COR-L47 (cell line): Measurements from ENCODE around the gene TNNI3.
A peak's percentile ranks its signal among the peaks of the same experiment; 100 is the strongest.
"Not testable (repeated sequence)": the region's sequence is repeated elsewhere in the genome, so short reads cannot be mapped to it uniquely, and the experiment has no call there.

Experiments used
- DNase-seq: peaks from one replicate; lab custom pipeline; 2025; lab: John Stamatoyannopoulos, UW

Gene TNNI3

DNA sequence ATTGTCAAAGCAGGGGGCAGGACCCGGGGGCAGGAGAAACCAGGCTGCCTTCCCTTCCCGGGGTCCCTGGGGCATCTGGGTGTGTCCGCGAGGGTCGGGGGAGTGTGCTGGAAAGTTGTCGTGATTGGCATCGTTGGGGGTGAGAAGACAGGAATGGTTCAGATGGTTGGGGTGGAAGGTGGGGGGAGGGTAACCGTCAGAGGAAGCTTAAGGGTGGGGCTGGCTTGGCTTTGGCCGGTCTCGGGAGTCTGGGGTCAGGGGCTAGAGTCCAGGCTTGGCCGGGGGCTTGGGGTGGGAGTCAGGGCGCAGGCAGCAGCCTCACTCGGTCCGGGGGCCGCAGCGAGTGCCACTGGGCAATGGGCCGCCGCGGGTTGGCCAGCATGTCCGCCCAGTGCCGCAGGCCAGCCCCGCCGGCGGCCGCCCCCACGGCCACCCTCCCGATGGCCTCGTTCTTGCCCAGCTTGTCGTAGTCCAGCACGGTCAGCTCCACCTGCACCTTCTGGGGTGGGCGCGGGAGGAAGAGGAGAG, 15.7 kb upstream of the TNNI3 start:
- DNase-seq: no peak

DNA sequence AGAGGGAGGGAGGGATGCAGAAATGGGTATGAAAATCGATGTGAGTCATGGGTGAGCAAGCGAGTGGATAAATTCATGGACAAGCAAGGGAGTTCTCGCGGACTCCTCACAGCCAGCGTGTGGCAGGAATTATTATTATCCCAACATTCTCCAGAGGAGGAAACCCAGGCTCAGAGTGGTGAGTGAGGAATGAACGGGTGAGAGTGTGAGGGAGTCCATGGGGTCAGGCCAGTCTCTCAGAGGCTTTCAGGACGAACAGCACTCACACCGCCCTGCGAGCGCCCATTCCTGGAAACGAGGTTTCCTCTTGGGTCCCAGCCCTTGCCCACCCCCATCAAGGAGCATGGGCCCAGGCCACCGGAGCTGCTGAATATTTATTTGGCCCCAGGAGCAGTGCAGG, 15.2 kb upstream of the TNNI3 start:
- no peak for DNase-seq

DNA sequence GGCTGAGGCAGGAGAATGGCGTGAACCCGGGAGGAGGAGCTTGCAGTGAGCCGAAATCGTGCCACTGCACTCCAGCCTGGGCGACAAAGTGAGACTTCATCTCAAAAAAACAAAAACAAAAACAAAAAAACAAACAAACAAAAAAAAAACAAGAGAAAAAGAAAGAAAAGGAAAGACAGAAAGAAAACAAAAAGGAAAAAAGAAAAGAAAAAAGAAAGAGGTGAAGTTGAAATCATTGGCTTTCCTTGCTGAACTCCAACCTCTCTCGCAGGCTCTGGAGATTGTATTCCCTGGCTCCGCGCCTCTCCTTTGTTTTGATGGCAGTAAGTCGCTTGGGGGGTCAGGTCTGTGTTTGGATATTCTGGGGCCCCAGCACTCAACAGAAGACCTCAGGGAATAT, 14.8 kb upstream of the TNNI3 start:
- DNase-seq: not testable (repeated sequence)

DNA sequence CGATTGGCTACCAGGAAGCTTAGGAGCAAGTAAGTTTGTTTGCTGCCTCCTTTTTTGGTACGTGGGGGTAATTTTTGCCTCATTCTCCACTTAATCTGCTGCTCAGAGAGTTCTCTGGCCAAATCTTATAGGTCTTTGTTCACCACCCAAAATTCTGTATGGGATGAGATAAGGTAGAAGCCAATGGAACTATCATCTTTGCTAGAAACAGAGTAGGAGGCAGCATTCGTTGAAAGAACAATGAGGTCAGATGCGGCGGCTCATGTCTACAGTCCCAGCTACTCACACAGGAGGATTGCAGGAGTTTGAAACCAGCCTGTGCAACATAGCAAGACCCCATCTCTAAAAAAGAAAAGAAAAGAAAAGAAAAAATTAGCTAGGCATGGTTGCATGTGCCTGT, 13.9 kb upstream of the TNNI3 start:
- no peak for DNase-seq

DNA sequence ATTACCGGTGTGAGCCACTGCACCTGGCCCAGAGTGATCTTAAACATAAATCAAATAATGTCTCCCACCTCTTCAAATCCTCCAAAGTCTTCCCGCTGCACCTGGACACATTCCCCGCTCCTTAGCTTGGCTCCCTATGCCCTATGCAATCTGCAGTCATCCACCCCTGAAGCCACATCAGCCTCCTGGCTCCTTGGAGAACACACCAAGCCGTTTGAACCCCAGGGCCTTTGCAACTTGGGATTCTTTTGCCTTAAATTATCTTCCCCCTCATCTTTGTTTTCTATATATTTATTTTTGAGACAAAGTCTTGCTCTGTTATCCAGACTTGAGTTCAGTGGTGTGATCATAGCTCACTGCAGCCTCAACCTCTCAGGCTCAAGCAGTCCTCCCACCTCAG, 11.6 kb upstream of the TNNI3 start:
- no peak for DNase-seq

DNA sequence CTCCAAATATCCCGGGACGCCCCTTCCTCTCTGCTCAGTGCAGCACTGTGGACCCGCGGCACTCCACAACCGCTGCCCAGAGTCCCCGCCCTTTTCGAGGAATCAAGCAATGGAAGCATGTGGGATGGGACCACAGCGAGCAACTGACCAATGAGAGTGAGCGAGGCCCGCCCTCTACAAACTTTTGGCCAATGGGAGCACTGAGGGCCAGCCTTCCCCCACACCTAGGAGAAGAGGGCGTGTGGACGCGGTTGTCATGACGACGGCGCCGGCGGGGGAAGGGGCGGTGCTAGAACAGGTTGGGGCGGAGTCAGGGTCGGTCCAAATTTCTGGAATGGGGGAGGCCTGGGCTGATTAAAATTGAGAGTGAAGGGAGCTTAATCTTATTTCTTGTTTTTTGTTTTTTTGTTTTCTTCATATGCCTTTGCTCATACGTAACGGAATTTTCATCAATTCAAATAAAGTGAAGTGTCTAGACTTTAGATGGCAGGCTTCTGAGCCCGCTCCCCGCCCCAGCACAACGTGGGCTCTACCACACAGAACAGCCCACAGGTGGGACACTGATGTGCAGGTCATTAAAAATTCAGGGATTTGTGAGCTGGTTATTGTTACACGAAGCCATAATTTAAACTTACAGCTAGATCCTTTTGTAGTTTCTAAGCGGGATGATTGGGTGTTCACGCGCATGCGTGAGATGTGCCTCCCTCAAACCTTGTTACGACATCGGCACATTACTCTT, 9.2 kb upstream of the TNNI3 start, which contains the start of gene DNAAF3:
DNAAF3 (minus strand) TSS at position 84 of the 739 bp plus-strand sequence. CDS start 200 bp downstream, outside the sequence.
- peak; percentile 93 for DNase-seq

DNA sequence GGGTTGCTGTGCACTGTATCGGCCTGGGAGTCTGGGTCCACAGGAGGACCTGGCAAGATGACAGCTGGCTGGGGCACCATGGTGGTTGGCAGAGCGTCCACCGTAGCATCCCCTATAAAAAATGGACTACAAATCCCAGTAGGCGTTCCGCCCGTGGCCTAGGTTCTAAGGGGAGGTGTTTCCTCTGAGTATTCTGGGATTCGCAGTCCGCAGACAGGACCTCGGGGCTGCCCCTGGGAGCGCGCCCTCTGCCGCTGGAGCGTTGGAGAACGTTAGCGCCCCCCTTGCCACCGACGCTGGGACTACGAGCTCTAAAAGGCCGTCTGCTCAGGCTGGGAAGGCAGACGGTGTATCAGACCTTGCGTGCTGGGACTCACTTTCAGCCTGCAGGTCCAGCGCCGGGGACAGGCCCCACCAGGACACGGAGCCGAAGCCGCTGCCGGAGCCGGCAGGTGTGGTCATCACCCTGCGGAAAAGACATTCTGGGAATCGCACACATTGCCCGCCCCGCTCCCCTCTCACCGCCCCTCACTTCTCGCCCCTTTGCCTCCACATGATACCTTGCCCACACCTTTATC, 8.5 kb upstream of the TNNI3 start:
- DNase-seq: peak; percentile 76

DNA sequence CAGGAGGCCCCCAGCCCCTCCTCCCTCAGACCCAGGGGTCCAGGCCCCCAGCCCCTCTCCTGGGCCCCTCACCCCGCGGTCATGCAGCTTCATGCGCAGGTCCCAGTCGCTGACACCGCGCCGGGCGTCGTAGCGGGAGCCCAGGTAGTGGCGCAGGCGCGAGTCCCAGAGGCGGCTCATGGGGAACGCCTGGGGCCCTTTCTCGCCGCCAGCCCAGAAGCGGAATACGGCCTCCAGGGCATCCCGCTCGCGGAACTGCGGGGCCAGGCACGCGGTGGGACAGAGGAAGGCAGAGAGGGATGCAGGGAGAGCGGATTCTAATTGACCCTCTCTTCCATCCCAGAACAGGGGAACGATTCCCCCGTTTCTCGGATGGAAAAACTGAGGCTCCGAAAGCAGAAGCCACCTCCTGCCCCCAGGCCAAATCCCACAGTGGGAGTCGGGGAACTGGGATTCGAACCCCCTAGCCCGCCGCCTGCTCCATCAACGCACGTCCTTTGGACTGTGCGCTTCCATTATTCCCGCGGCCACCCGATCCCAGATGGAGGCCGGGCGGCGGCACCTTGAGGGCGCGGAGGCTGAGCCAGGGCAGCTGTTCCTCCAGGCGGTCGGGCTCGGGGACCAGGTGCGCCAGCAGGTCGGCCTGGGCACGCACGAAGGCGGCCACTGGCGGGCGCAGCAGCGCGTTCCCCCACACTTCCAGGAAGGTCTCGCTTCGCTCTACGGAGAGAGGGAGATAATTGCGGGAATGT, 4.2 kb upstream of the TNNI3 start:
- no peak for DNase-seq

DNA sequence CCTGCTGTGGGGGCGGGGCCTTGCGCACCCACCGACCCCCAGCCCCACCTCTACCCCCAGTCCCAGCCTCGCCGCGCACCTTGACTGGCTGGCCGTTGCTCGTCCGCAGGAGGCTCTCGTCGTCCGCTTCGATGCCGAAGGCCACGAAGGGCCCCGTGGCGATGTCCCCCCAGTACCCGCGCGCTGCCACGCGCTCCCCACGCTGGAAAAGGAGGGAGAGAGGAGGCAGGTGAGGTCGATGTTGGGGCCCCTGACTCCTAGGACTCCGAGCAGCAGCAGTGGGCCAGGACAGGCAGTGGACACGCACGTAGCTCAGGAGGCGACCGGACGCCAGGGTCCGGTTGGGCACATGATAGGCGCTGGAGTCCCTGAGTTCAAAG, 3.4 kb upstream of the TNNI3 start:
- no peak for DNase-seq

DNA sequence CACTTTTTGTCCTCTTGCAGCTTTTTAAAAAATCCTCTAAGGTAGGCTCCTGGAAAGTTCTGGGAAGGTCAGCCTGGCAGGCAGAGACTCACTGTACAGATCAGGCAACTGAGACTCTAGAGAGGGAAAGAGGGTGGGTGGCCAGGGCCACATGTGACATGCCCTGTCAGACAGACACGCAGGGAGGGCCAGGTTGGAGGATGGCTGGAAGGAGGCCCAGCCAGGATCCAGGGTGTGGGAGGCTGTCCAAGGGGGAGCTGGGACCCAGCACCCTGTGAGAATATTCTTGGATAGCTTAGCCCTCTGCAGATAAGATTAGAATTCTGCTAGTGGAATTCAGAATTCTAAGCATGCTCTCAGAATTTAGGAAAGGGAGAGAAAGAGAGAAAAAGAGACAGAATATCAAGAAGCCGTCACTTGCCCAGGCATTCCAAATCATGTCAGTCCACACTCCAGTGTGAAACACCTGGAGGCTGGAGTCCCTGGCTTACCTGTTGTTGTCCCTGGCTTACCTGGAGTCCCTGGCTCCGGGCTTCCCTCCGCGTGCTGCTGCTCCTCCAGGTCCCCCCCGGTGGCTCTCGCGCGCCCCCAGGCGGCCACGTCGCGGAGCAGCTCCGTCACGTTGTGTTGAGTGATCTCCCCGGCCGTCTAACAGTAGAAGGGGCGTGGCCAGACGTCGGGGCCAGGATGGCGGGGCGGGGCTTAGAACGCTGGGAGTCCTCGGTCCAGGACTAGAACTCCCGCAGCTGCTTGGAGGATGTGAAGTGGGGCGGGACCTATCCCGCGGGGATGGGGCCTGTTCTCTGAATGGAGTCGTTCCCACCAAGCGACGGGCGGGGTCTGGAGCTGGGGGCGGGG, 2.8 kb upstream of the TNNI3 start:
- peak; percentile 93 for DNase-seq

DNA sequence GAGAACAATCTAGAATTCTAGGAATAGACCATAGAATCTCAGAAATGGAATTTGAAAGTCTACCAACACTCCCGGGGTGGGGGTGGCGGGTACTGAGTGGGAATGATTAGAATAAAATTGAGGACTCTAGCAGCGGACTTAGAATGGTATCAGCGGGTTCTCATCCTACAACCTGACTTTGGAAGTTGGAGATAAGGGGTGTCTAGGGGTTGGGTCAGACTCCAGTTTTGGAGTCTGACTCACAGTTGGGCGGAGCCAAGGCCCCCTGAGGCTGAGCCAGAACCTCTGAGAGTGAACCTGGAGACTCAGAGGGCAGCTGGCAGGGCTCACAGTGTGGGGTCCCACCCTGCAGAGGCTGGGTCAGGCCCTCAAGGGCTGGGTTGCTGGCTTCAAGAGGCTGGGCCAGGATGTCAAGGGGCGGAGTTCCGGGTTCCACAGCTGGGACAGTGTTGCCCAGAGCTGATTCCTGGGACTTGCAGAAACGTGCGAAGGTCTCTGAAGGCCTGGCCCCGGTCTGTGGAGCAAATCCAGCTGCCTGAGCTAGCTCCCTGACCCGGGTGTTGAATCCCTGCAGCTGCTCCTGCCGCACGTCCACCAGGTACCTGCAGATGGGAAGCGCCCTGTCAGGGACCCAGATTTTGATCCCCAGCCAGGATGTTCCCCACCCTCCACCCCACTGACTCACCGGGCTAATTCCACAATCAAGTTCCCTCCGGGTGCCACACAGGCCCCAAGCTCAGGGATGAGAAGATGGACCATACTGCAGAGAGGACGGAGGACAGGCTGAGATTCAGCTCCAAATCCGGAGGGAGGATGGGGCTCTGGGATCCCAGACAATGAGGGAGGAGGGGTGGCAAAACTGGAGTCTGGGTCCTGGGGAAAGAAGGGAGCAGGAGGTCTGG, 1.6 kb upstream of the TNNI3 start:
- no peak for DNase-seq

DNA sequence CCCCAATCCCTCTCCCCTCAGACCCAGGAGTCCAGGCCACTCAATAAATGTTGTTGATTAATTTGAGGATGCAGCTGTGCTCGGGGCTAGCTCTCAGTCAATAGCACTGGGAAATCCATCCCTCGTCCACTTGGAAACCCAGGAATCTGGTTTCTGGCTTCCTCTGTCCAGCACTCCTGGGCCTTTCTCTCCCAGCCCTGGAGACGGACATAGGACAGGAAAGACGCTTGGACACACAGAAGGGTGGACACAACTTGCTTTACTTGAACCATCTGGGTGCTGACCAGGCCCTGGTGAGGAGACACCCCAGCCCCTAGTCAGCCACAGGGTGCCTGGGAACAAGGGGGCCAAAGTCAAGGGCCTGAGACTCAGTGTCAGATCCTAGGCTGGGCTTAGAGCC, 891 bp upstream of the TNNI3 start:
- no peak for DNase-seq

DNA sequence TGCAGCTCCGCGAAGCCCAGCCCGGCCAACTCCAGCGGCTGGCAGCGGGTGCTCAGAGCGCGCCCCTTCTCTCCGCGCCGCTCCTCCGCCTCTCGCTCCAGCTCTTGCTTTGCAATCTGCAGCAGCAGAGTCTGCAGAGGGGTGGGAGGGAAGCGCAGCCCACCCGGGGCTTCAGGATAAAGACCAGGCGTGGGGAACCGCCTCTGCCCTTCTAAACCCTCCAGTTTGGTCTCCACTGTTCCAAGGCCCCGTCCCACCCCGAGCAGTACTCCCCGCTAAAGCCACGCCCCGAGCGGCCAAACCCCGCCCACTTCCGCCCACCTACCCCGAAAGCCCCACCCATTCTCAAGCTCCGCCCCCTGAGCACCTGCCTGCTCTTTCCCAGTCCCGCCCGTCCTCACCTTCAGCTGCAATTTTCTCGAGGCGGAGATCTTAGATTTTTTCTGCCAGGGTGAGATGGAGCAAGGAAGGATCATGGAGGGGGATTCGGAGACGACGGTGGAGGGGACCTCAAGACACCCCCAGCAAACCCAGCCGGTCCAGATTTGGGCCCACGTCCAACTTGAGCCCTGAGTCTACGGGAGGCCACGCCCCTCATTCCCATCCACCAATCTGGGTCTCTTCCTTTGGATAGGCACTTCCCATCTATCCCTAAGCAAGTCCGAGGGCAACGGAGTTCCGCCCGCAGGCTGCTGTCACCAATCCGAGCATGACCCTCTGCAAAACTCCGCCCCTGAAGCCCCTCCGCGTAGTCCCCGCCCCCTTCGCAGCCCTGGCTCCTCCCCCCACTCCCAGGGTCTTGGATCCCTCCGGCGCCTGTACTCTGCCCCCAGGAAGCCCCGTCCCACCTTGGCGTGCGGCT, 1.1 kb downstream of the TNNI3 start:
- DNase-seq: no peak

DNA sequence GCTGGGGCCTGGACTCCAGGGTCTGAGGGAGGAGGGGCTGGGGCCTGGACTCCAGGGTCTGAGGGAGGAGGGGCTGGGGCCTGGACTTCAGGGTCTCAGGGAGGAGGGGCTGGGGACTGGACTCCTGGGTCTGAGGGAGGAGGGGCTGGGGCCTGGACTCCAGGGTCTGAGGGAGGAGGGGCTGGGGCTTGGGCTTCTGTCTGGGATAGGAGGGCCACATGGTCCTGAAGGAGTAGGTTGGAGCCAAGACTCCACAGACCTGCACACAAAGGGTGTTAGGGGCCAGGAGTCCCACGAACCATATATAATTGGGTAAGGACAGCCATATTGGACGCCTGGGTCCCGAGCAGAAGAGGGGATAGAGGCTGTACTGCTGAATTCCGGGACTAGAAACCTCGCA, 1.7 kb downstream of the TNNI3 start:
- not testable (repeated sequence) for DNase-seq

DNA sequence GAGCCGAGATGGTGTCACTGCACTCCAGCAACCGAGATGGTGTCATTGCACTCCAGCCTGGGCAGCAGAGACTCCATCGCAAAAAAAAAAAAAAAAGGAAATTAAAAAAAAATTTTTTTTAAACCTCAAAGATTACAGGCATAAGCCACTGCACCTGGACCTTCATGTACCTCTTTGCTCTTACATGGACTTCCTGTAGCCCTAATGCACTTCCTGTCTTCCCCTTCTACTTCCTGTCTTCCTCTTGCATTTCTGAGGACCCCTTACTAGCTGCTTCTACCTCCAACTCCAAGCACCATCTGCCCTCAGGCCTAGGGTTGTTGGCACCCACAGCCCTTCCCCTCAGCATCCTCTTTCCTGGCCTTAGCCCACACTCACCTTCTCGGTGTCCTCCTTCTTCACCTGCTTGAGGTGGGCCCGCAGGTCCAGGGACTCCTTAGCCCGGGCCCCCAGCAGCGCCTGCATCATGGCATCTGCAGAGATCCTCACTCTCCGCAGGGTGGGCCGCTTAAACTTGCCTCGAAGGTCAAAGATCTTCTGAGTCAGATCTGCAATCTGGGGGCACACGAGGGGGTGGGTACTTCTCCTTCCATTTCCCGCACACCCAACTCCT, 3.8 kb downstream of the TNNI3 start:
- DNase-seq: no peak

DNA sequence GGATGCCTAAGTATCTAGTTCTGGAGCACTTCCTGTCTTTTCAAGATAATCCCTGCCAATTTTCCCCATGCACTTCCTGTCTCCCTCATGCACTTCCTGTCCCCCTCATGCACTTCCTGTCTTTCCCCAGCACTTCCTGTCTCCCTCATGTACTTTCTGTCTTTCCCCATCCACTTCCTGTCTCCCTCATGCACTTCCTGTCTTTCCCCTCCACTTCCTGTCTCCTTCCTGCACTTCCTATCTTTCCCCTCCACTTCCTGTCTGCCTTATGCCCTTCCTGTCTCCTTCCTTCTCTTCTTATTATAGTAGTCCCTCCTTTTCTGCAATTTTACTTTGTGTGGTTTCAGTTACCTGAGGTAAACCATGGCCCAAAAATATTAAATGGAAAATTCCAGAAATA, 5.5 kb downstream of the TNNI3 start:
- DNase-seq: peak; percentile 63

DNA sequence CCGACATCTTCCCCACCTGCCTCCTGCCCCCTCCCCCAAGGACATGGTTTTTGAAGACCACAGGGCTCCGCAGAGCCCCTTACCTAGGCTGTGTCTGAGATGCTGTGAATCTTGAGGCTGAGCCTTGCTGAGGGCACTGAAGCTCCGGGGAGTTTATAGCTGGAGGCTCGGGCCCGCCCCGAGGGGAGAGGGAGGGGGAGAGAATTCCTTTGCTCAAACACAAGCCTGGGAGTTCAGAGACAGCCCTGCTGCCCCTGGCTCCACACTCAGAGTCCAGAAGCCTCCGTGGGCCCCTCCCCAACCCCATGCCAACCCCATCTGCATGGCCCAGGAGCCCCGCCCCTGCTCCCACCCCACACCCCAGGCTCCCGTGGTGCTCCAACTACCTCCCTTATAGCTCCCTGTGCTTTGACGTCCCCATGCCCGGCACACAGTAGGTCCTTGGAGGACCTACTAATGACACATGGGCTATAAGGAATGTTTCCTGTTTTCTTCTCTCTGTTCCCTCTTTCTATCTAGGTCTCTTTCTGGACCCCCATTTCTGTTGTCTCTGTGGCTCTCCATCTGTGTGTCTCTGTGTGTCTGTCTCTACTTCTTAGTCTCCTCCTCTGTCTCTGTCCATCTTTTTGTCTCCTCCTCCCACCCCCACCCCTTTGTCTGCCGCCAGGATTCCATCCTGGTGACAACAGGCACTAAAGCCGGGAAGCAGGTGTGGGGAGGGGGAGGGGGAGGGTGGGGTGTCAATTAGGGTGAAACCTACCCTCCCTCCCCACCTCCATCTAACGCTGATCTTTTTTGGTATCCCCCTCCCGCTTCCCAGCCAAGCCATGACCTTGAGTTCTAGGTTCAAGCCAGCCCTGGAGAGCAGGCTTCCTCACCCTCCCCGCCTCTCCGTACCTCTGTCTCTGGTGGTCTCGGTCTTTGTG, 8.2 kb downstream of the TNNI3 start, which contains the start of gene TNNT1:
TNNT1 (minus strand) TSS at position 129 of the 926 bp plus-strand sequence. CDS start 2,049 bp downstream, outside the sequence.
- no peak for DNase-seq

DNA sequence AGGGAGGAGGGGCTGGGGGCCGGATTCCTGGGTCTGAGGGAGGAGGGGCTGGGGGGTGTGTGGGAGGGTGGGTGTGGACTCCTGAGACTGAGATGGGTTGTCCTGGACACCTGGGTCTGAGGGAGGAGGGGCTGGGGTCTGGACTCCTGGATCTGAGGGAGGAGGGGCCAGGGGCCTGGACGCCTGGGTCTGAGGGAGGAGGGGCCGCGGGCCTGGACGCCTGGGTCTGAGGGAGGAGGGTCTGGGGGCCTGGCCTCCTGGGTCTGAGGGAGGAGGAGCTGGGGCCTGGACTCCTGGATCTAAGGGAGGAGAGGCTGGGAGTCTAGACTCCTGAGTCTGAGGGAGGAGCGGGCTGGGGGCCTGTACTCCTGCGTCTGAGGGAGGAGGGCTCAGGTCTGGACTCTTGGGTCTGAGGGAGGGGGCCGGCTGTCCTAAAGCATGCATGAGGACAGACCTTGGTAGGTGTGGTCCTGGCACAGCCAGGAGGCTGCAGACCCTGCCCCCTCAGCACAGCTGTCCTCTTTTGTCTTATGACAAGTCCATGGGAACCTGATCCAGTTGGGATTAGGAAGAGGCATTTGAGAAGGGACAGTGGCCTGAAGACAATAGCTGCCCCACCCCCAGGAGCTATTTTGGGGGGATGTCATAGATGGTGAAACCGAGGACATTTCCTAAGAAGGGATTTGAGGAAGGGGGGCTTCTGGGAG, 9.8 kb downstream of the TNNI3 start:
- DNase-seq: no peak
